NCI-H460 (cell line): Measurements from ENCODE around the gene FAM20C. TPM values are rescaled to one million over a fixed set of nuclear protein-coding genes. Genes with fewer than 3 reads are reported as not detected.

Source experiments
- DNase-seq: peaks from one replicate; pipeline ENCODE4 v3.0.0-alpha.2; 2016; ENCODE audit warnings: low read depth; ENCODE audit errors: extremely low read depth
- total RNA-seq: library from RNA; depleted of rRNA; stranded (reverse); fragments of >200 nt; shearing (Covaris generic); gene quantifications from 2 replicates; pipeline ENCODE4 v1.2.3, GENCODE V29; 2014

Gene FAM20C
- total RNA-seq, 1 experiment from 2014 or later = 10.3 TPM

GRCh38 chr7:157771-158625, 34.4 kb upstream of the FAM20C start:
- no peak for DNase-seq

- no peak for DNase-seq
These were observed 33.6 kb upstream of the FAM20C start for GRCh38 chr7:158771-159170.

- DNase-seq = no peak
These were observed 32.8 kb upstream of the FAM20C start for GRCh38 chr7:159370-160270.

- DNase-seq = no peak
These were observed 31.2 kb upstream of the FAM20C start for GRCh38 chr7:160958-161725.

- DNase-seq = no peak
These were observed 29.6 kb upstream of the FAM20C start for GRCh38 chr7:162632-163297.

- DNase-seq = no peak
These were observed 29.1 kb upstream of the FAM20C start for GRCh38 chr7:163298-163695.

GRCh38 chr7:163971-164881, 28.1 kb upstream of the FAM20C start:
- no peak for DNase-seq

GRCh38 chr7:164882-165660, 27.3 kb upstream of the FAM20C start:
- DNase-seq = no peak

- DNase-seq = no peak
These were observed 26.6 kb upstream of the FAM20C start for GRCh38 chr7:165661-166337.

GRCh38 chr7:166338-167060, 25.9 kb upstream of the FAM20C start:
- DNase-seq = no peak

- DNase-seq = no peak
These were observed 25.1 kb upstream of the FAM20C start for GRCh38 chr7:167090-167855.

GRCh38 chr7:167976-168791, 24.2 kb upstream of the FAM20C start:
- DNase-seq = no peak

- DNase-seq = no peak
These were observed 22.8 kb upstream of the FAM20C start for GRCh38 chr7:169276-170172.

GRCh38 chr7:170551-171363, 21.6 kb upstream of the FAM20C start:
- no peak for DNase-seq
